Testis (tissue), 2 donors: Measurements from ENCODE around the gene RBM20.

Source experiments
- POLR2A ChIP-seq: fragments of 450-650 bp; IDR thresholded peaks from one replicate; pipeline ENCODE4 v1.6.1; 2017; ENCODE audit warnings: antibody characterized with exemption, mild to moderate bottlenecking, moderate library complexity
- TF ChIP-seq, protein P1 (sequence below), 3 experiments: fragments of 450-650 bp in 2 of 3; fragments of 200-600 bp in 1 of 3; sonication (generic) in 1 of 3; IDR thresholded peaks; one replicate each; pipeline ENCODE4 v1.5.1; 2016 to 2019; ENCODE audit warnings: antibody characterized with exemption in 3 of 3, mild to moderate bottlenecking in 2 of 3, moderate library complexity in 1 of 3

DNA sequence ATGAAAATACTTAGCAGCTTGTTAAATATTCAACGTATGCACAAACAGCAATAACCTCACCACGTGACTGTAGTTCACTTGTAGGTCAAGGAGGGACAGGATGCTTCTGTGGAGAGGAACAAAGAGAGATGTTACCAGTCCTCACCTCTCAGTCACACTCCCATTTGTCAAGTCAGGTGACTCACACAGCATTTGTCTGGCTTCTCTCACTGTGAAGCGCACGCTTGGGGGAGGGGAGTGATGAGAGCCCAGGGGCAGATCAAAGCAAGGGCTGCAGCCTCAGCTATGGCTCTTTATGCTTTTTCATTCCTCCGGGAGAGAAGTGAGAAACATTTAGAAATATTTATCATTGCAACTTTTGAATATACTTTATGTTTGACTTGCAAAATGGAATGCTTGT is 2.9 kb upstream of the RBM20 start:
- TF ChIP-seq, protein P1, sequence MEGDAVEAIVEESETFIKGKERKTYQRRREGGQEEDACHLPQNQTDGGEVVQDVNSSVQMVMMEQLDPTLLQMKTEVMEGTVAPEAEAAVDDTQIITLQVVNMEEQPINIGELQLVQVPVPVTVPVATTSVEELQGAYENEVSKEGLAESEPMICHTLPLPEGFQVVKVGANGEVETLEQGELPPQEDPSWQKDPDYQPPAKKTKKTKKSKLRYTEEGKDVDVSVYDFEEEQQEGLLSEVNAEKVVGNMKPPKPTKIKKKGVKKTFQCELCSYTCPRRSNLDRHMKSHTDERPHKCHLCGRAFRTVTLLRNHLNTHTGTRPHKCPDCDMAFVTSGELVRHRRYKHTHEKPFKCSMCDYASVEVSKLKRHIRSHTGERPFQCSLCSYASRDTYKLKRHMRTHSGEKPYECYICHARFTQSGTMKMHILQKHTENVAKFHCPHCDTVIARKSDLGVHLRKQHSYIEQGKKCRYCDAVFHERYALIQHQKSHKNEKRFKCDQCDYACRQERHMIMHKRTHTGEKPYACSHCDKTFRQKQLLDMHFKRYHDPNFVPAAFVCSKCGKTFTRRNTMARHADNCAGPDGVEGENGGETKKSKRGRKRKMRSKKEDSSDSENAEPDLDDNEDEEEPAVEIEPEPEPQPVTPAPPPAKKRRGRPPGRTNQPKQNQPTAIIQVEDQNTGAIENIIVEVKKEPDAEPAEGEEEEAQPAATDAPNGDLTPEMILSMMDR (IDR thresholded peaks at IDR 0.05), result no peak
- no peak for TF ChIP-seq POLR2A
